H4 (cell line): Measurements from ENCODE around the gene CSTPP1. TPM values are rescaled to one million over a fixed set of nuclear protein-coding genes. Genes with fewer than 3 reads are reported as not detected.

Experiments used
- DNase-seq: peaks from one replicate; pipeline ENCODE4 v3.0.0-alpha.2; 2015; ENCODE audit warnings: low spot score
- total RNA-seq: library from RNA; depleted of rRNA; stranded (reverse); fragments of >200 nt; shearing (Covaris generic); gene quantifications from 2 replicates; pipeline ENCODE4 v1.2.3, GENCODE V29; 2014

The CSTPP1 gene
- total RNA-seq, 1 experiment from 2014 or later = 22.8 TPM

DNA sequence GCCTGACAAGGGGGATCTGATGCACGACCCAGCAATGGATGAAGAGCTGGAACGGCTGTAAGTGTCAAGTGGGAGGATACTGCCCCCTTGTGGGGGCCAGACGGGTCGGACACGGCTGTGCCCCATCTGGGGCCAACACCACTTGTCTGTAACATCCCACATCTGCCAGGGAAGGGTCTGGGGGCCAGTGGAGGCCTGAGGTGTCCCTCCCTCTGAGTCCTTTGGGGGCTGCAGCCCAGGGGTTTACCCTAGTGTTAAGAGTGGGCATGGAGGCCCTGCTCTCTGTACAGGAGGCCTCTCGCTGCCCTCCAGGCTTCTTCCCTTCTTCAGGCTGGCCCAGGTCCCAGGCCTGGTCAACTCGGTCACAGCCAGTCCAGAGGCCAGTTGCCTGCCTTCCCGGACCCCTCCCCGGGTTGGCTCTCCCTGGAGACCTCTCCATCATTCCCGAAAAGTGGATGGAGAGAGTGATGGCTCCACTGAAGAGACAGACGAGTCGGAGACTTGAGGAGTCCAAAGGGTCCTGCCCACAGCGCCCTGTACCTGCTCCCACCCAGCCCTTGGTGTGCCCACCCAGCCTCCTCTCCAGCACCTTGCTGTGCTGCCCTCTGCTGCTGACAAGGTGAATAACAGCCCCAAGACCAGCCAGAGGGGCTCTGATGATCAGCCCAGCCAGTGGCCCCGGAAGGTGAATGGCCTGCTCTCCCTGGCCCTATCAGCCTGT, 224.7 kb downstream of the CSTPP1 start:
- DNase-seq = peak; percentile 24

DNA sequence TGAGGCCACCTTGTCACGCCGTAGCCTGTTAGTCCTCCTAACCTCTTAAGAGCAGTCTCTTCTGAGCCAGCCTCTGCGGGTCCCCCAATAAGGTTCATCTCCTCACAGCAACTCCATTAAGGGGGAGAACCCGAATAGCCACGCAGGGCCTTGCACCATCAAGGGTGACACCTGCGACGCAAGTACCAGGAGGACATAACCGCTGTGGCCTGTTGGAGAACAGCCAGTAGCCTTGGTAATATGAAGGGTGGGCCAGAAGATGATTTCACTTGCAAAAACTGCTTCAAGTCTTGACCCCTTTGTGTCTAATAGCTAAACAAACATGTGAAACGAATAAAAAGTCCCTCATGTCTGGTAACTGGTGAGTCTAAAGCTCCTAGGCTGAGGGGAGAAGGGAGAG, 225.3 kb downstream of the CSTPP1 start:
- no peak for DNase-seq

DNA sequence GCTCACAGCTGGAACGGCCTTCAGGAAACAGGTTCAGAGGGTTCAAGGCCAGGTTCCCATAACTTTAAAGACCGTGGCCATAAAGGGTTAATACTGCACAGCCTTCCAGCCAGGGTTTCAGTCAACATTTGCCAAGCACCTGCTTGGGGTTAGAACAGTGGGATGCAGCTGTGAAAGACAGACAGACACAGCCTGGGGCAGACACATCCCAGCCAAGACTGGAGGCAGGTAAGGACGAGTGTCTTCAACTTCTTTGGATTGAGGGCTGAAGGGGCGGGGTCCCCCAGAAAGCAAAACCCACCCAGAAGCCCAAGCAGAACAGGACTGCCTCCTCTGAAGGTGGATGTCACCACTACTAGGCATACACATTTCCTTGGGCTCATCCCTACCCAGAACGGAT, 225.9 kb downstream of the CSTPP1 start:
- no peak for DNase-seq

- no peak for DNase-seq
Measured at GRCh38 chr11:47163193-47163592, 226.6 kb downstream of the CSTPP1 start.

DNA sequence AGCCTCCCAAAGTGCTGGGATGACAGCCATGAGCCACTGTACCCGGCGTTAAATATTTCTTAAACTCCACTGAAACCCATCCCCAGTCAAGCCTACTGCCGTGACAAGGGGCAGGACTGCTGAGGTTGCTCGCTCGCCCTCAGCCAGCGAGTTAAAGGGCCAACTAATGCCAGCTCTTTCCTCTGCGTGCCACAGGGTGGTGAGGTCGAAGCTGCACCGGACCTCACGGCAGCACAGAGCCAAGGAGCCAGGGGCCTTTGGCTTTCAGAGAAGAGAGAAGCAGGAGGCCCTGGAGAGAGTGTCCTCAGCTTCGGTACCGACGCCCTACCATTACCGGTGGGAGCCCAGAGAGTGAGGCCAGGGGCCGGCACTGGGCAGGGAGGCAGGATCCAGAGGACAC, 227.3 kb downstream of the CSTPP1 start:
- no peak for DNase-seq

DNA sequence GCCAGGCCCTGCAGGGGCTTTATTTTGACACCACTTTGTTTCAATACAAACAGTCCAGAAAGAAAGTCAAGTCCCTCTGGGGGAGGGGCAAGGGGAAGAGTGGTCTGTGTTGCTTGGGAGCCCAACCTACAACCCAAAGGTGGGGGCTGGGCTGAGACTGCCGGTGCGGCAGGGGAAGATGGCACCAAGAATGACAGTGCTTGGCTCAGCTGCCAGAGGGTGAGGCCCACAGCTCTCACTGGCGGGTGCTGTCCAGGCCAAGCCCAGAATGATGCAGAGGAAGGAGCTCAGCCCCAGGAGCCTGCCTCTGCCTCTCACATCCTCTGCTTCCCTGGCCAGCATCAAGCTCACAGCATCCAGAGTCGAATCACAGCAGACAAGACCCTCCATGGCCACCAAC, 227.8 kb downstream of the CSTPP1 start:
- no peak for DNase-seq

DNA sequence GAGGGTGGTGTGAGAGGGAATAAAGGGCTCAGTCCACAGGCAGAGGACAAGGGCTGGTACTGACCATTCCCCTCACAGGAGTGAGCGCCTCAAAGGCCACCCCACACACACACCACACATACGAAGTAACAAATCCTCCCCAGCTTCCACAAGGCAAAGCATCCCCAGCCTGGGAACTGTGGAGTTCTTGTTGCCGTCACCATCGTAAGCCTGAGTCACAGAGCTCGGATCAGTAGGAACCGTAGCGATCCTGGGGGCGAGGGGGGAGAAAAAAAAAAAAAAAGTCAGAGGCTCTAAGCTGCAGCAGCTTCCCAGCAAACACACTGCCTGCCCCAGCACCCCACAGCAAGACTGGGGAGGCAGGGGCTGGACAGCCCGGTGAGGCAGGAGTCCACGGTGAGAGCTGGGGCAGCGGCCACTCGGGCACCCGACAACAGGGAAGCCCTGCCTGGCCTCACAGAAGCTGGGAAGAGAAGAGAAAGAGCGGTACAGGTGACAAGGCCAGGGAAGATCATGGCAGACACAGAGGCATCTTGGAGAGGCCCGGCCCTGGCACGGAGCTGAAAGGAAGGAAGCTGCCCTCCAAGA, 228.8 kb downstream of the CSTPP1 start:
- no peak for DNase-seq

DNA sequence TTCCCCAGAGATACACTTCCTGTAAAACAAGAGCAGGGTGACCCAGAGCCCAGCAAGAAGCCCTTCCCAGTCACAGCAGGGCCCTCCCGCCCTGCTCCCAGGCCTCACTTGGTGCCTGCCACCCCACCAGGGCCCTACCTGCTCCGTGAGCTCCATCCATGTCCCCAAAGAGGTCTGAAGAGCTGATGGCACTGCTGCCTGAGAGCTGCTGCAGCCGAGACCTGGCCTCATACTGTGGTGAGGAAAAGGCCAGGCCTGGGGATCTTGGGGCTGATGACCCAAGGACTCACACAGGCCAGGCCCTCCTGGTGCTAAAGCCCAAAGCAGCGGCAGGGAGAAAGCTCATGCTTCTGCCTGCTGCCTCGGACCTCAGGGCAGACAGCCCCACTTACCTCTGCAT, 229.8 kb downstream of the CSTPP1 start:
- DNase-seq = no peak

GRCh38 chr11:47171061-47171838, 234.7 kb downstream of the CSTPP1 start:
- DNase-seq = no peak

DNA sequence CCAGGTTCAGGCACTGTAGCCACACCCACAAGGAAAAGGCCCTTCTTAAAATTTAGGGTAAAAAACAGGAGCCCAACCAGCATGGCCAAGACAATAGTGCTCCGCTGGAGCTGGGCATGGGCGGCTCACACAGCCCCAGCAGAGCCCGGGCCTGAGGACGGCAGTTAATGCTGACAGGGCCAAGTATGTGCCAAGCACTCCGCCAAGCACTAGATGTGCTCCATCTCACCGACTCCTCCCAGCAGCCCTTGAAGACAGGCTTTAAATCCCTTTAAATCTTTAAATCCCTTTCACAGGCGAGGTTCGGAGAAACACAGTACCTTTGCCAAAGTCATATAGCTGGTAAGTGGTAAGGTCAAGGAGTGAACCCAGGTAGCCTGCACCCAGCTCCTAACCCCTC, 235.3 kb downstream of the CSTPP1 start:
- DNase-seq = no peak

DNA sequence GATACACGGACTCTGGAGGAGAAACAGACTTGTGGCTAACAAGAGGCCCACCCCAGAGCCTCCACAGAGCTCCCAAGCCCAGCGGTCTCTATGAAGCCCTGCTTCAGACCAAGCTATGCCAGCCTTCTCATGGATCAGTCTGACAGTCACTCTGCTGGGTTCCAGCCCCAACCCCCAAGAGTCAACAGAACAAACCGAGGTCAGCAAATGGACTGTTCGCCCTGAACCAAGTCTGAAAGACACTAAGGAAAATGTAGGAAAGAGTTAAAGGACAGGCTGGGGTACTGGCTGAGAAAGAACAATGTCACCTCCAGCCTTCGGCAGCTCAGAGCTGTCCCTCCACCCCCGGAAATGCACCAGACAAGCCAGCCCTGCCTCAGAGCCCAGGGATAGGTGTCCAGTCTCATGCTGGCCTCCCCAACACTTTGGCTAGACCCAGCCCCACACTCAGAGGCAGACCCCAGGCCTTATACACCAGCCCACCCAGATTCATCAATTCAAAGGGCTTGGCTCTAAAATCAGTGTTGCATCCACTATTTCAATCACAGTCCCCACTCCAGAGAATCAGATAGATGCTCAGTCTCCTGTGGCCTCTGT, 236.3 kb downstream of the CSTPP1 start:
- DNase-seq = no peak

DNA sequence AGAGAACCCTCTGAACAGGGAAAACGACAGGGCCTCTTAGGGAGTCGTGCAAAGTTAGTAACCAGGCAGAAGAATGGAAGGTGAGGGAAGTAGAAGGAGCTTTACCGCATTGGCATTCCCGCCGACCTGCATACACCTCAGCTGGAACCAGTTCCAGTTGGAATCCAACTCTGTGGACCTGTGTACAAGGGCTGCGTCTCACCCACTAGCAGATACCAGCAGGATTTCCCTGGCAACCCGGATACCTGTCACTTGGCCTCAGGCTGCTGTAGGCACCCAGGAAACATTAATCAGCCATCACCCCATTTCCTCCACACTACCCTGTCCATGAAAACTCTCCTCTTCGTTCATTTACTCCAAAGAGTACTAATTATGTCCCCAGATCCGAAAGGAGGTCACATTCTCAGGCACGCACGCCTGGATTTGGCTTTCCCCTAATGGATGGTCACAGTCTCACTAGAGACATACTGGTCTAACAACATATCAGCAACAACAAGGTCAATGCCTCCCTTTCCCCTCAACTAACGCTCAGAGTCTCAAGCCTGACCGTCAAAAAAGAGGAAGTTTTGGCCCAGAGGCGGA, 239.3 kb downstream of the CSTPP1 start:
- DNase-seq = no peak

DNA sequence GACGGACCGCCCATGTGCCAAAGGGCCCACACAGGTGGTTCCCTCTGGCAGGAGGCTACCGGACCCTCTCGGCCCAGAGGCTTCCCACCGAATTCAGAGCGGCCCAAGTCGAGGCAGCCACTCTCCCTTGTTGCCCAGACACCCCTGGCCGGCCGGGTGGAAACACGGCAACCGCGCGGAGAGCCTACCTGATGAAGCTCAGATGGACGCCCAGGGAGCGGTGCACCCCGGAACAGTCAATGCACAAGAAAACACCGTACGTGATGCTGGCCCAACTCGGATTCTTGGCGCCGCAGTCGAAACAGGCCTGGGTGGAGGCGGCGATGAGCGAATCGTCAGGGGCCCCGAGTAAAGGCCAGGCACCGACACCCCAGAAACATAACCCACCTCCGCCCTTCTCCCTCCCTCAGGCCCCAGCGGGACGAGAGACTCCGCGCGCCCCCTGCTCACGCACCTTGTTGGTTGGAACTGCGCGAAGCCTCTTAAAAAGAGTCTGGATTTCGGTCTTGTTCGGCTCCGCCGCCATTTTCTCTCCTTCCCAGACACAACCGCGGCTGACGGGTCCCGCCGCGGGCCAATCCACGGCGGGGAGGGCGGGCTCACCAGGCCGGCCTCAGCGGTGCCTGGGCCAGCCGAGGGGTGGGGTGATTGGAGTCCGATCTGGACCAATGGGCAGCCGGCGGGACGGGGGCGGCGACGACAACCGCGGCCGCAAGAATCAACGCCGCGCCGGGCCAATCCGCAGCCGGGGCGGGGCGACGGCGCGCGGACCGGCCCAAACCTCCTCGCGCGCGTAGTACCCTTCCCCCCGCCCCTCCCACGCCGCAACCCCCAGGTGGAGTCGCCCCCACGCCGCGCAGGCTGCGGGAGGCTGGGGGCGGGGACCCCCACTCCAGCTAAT, 240.0 kb downstream of the CSTPP1 start, which contains the start of gene ARFGAP2:
Gene ARFGAP2 (minus strand): TSS at position 552 of the 901 bp plus-strand sequence. CDS start 26 bp downstream, at position 526.
- DNase-seq = peak; percentile 84

DNA sequence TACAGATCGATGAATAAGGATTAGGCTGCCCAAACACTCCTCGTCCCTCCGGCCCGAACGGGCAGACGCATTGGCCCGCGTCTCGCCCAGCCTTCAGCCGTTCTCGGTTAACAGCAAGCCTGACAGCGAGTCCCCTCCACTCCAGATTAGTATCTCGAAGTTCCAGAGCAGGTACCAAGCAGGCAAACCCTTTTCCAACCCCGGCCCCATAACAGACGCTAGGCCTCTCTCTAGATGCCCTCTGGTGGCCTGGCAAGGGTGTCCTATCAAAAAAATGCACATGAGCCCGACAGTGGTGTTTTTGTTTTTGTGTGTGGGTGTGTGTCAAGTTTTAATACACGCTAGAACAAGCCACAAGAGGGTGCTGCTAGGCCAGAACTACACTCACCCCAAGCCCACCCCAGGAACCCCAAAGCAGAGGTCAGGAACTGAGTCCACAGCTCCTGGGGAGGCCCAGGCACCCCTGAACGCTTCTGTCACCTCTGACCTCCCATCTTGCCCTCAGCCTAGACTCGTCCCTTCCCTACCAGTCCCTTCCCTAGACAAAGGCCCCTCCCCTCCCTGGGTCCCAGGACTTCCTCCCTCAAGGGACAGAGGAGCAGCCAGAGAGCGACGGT, 240.8 kb downstream of the CSTPP1 start:
- DNase-seq = peak; percentile 65

- no peak for DNase-seq
Measured at GRCh38 chr11:47177846-47178245, 241.3 kb downstream of the CSTPP1 start.

DNA sequence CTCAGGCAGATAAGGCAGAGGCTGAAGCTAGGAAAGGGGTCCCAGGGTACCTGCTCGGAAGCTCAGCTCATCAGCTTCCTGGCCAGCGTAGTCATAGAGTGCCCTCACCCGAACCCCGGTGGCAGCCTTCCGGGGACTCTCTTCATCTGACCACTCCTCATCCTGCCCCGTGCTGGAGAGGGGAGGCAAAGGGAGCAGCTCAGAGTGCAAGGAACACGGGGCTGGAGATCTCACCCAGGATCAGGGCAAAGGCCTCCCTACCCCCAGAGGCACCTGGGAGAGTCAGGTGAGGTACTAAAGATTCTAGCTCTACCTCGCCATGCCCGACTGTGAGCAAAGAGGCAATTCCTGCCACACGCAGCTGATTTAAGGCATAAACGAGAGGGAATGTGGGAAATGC, 241.8 kb downstream of the CSTPP1 start:
- DNase-seq = no peak

- no peak for DNase-seq
Measured at GRCh38 chr11:47178737-47179654, 242.4 kb downstream of the CSTPP1 start.

GRCh38 chr11:47179655-47179991, 243.1 kb downstream of the CSTPP1 start:
- no peak for DNase-seq

DNA sequence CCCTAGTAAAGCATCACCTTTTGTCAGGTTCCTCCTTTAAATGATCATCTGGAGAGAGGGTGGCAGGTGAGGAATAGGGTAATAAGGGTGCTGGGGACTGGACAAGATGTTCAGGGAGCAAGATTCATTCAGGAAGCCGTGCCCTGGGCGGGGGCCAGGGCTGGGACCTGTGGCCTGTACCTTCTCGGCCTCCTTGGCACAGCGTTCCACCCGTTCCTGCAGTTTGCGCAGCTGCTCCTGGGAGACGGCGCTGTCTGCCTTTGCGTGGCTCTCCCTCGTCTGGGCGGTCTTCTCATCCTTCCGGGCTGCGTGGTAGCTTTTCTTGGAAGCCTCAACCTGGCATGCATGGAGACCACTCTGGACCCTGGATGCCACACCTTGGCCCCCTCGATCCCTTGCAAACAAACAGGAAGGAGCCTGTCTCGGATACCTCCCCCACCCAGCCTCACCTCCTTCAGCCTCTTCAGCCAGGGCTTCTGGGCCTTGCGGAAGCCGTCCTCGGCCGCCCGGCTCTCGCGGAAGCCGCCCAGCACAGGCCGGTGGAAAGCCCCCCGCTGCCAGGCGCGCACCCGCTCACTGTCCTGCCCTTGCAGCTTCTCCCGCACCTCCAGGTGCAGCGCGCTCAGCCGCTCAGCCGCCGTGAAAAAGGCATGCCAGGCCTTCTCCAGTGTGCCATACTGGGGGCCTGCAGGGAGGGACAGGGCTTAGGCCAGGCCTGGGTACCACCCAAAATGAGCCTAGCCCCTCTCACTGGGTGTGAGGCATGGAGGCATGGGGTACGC, 243.6 kb downstream of the CSTPP1 start:
- DNase-seq = no peak
